ENCODE measurements around the gene FBRS. TPM values are rescaled to one million over a fixed set of nuclear protein-coding genes. Genes with fewer than 3 reads are reported as not detected.

Gene FBRS
- total RNA-seq, 1 donor from 2014 or later = 91.1 TPM

DNA sequence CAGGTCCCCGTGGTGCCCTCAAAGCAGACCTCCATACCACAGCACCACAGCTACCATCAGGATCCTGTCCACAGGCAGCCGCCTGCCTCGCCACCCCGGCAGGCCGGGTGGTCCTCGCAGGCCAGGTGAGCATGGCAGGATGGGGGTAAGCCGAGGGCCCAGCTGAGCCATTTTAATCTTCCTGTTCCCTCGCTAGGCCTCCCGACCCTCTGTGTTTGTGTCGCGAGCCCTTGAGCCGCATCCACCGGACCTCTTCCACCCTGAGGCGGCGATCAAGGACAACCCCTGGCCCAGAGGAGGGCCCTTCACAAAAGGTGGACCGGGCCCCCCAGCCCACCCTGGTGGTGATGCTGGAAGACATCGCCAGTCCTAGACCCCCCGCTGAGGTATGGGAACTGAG, 5.5 kb upstream of the FBRS start:
- TF ChIP-seq CTCF (IDR thresholded peaks at IDR 0.05; ENCODE audit: unreplicated experiment) = no peak
- DNase-seq (ENCODE audit: low spot score, unreplicated experiment) = no peak
- no peak overlapping the region for H3K27ac Mint-ChIP-seq
- H3K36me3 Mint-ChIP-seq (ENCODE audit: insufficient read depth) = peaks cover 10% of the 10 kb centered on the region
- no peaks in the 10 kb centered on the region for H3K27me3 Mint-ChIP-seq
- peaks cover 17% of the 10 kb centered on the region for H3K4me1 Mint-ChIP-seq (ENCODE audit: low read depth)
- H3K4me3 Mint-ChIP-seq (ENCODE audit: low read depth) = peak overlapping the region; percentile 97
- no peaks in the 10 kb centered on the region for H3K9me3 Mint-ChIP-seq (ENCODE audit: low read depth)

- no peak for TF ChIP-seq CTCF (IDR thresholded peaks at IDR 0.05; ENCODE audit: unreplicated experiment)
- DNase-seq (ENCODE audit: low spot score, unreplicated experiment) = no peak
- Mint-ChIP-seq H3K27me3 (no peaks in the 10 kb centered on the region), H3K36me3 (ENCODE audit: insufficient read depth) (peaks cover 10% of the 10 kb centered on the region), H3K27ac (no peak overlapping the region), H3K4me3 (ENCODE audit: low read depth) (no peak overlapping the region), H3K9me3 (ENCODE audit: low read depth) (no peaks in the 10 kb centered on the region), H3K4me1 (ENCODE audit: low read depth) (peaks cover 17% of the 10 kb centered on the region)
Measured at GRCh38 chr16:30654856-30655255, 3.4 kb upstream of the FBRS start.

DNA sequence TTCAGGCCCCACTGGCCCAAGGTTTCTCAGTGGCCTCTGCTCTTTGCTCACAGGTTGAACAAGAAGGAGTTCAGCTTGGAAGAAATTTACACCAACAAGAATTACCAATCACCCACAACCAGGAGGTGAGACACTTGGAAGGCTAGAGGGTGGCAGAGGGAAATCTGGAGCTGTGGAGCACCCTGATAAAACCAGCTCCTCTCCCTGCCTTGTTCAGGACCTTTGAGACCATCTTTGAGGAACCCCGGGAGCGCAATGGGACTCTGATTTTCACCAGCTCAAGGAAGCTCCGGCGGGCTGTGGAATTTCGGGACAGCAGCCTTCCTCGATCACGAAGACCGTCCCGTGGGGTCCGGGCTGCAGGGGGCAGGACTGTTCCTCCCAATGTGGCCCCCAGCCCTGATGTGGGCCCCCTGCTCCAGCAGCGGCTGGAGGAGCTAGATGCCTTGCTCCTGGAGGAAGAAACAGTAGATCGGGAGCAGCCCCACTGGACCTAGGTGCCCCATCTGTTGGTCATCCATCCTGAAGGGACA, 2.4 kb upstream of the FBRS start:
- H3K4me3 Mint-ChIP-seq (ENCODE audit: low read depth) = no peak overlapping the region
- DNase-seq (ENCODE audit: low spot score, unreplicated experiment) = no peak
- H3K36me3 Mint-ChIP-seq (ENCODE audit: insufficient read depth) = peaks cover 14% of the 10 kb centered on the region
- no peaks in the 10 kb centered on the region for H3K27me3 Mint-ChIP-seq
- H3K27ac Mint-ChIP-seq = peak overlapping the region; percentile 84
- H3K4me1 Mint-ChIP-seq (ENCODE audit: low read depth) = peaks cover 22% of the 10 kb centered on the region
- H3K9me3 Mint-ChIP-seq (ENCODE audit: low read depth) = no peaks in the 10 kb centered on the region
- no peak for TF ChIP-seq CTCF (IDR thresholded peaks at IDR 0.05; ENCODE audit: unreplicated experiment)

DNA sequence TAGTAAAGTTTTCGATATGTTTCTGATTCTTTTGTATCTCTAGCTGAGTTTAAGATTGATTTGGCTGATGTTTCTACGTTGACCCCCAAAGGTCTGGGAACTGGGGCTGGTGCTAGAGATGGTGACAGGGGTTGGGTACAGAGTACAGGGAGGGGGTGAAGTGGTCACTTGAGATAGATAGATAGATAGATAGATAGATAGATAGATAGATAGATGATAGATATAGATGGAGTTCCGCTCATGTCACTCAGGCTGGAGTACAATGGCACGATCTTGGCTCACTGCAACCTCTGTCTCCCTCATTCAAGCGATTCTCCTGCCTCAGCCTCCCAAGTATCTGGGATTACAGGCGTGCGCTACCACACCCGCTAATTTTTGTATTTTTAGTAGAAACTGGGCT, 1.8 kb upstream of the FBRS start:
- Mint-ChIP-seq H3K9me3 (ENCODE audit: low read depth) (no peaks in the 10 kb centered on the region), H3K27ac (peak overlapping the region; percentile 84), H3K27me3 (no peaks in the 10 kb centered on the region), H3K4me3 (ENCODE audit: low read depth) (no peak overlapping the region), H3K4me1 (ENCODE audit: low read depth) (peaks cover 24% of the 10 kb centered on the region), H3K36me3 (ENCODE audit: insufficient read depth) (peaks cover 16% of the 10 kb centered on the region)
- DNase-seq (ENCODE audit: low spot score, unreplicated experiment) = no peak
- no peak for TF ChIP-seq CTCF (IDR thresholded peaks at IDR 0.05; ENCODE audit: unreplicated experiment)

- TF ChIP-seq CTCF (IDR thresholded peaks at IDR 0.05; ENCODE audit: unreplicated experiment) = no peak
- Mint-ChIP-seq H3K27ac (peak overlapping the region; percentile 84), H3K4me1 (ENCODE audit: low read depth) (peaks cover 19% of the 10 kb centered on the region), H3K27me3 (no peaks in the 10 kb centered on the region), H3K9me3 (ENCODE audit: low read depth) (no peaks in the 10 kb centered on the region), H3K4me3 (ENCODE audit: low read depth) (peak overlapping the region; percentile 73), H3K36me3 (ENCODE audit: insufficient read depth) (peaks cover 16% of the 10 kb centered on the region)
- DNase-seq (ENCODE audit: low spot score, unreplicated experiment) = no peak
Measured at GRCh38 chr16:30656974-30657865, 1.0 kb upstream of the FBRS start.

Data from progenitor cell of endocrine pancreas (in vitro differentiated cells).